Peyer's patch (tissue), 4 donors: Measurements from ENCODE around the gene RNF166. TPM values are rescaled to one million over a fixed set of nuclear protein-coding genes. Genes with fewer than 3 reads are reported as not detected.
"Not testable (repeated sequence)": the region's sequence is repeated elsewhere in the genome, so short reads cannot be mapped to it uniquely, and the experiment has no call there.

Experiments
- DNase-seq, 3 donors: peaks; one replicate each; pipeline ENCODE4 v3.0.0-alpha.2; 2017 to 2019
- H3K27ac ChIP-seq, 4 donors: fragments of 200-600 bp; sonication (generic); one replicate each; pipeline ENCODE4 v1.5.1; 2016 to 2019
- H3K27me3 ChIP-seq, 2 donors: fragments of 200-600 bp; sonication (generic); one replicate each; pipeline ENCODE4 v1.5.1; 2019
- H3K36me3 ChIP-seq, 3 donors: fragments of 200-600 bp; sonication (generic); one replicate each; pipeline ENCODE4 v1.5.1; 2016 to 2019
- H3K4me1 ChIP-seq, 4 donors: fragments of 200-600 bp; sonication (generic); one replicate each; pipeline ENCODE4 v1.5.1; 2016 to 2019
- H3K4me3 ChIP-seq, 4 donors: fragments of 200-600 bp; sonication (generic); 1 replicate in 3 of 4; 2 replicates in 1 of 4; pipeline ENCODE4 v1.5.1; 2016 to 2019; ENCODE audit warnings: mild to moderate bottlenecking in 1 of 4
- H3K9me3 ChIP-seq, 4 donors: fragments of 200-600 bp; sonication (generic); one replicate each; pipeline ENCODE4 v1.5.1; 2016 to 2019; ENCODE audit warnings: mild to moderate bottlenecking in 1 of 4
- CTCF ChIP-seq, 6 experiments: fragments of 450-650 bp in 4 of 6; fragments of 200-600 bp in 2 of 6; sonication (generic) in 1 of 6; IDR thresholded peaks; one replicate each; pipeline ENCODE4 v1.5.1; 2017 to 2019; ENCODE audit warnings: antibody characterized with exemption in 6 of 6, mild to moderate bottlenecking in 3 of 6, moderate library complexity in 1 of 6
- POLR2A ChIP-seq, 2 donors: fragments of 450-650 bp; IDR thresholded peaks; one replicate each; pipeline ENCODE4 v1.5.1; 2017; ENCODE audit warnings: antibody characterized with exemption in 2 of 2, mild to moderate bottlenecking in 2 of 2, moderate library complexity in 2 of 2
- total RNA-seq, 4 donors: library from RNA; depleted of rRNA; stranded (reverse); fragments of >200 nt; gene quantifications; one replicate each; pipeline ENCODE4 v1.1.0, GENCODE V29; 2016

Gene RNF166
- total RNA-seq, 4 donors from 2014 or later = 14.5 to 64.4 (median 23.1) TPM

- TF ChIP-seq CTCF (IDR thresholded peaks at IDR 0.05) (peak in 4 of 6 experiments; percentile 5 to 44 (median 35)), POLR2A (IDR thresholded peaks at IDR 0.05) (no peak)
- Histone ChIP-seq H3K9me3 (no peaks in the 10 kb centered on the region), H3K36me3 (no peaks in the 10 kb centered on the region), H3K27ac (no peak overlapping the region), H3K27me3 (no peaks in the 10 kb centered on the region), H3K4me3 (no peak overlapping the region), H3K4me1 (no peaks in the 10 kb centered on the region)
- no peak for DNase-seq
Measured at GRCh38 chr16:88672776-88673175, 33.4 kb downstream of the RNF166 start.

GRCh38 chr16:88671806-88672205, 34.4 kb downstream of the RNF166 start:
- no peak for DNase-seq
- TF ChIP-seq CTCF (IDR thresholded peaks at IDR 0.05) (no peak), POLR2A (IDR thresholded peaks at IDR 0.05) (no peak)
- no peak overlapping the region for H3K27ac ChIP-seq
- no peaks in the 10 kb centered on the region for H3K27me3 ChIP-seq
- H3K4me1 ChIP-seq = no peaks in the 10 kb centered on the region
- no peaks in the 10 kb centered on the region for H3K36me3 ChIP-seq
- H3K9me3 ChIP-seq = no peaks in the 10 kb centered on the region
- H3K4me3 ChIP-seq = no peak overlapping the region

GRCh38 chr16:88669980-88670379, 36.2 kb downstream of the RNF166 start:
- TF ChIP-seq POLR2A (IDR thresholded peaks at IDR 0.05) (no peak), CTCF (IDR thresholded peaks at IDR 0.05) (no peak)
- Histone ChIP-seq H3K4me1 (no peaks in the 10 kb centered on the region), H3K36me3 (no peaks in the 10 kb centered on the region), H3K4me3 (no peak overlapping the region), H3K27me3 (no peaks in the 10 kb centered on the region), H3K9me3 (no peaks in the 10 kb centered on the region), H3K27ac (no peak overlapping the region)
- DNase-seq = no peak

- H3K27me3 ChIP-seq, DNase-seq: not testable (repeated sequence)
Measured at GRCh38 chr16:88669493-88669892, 36.7 kb downstream of the RNF166 start.

GRCh38 chr16:88667461-88667860, 38.7 kb downstream of the RNF166 start:
- no peak overlapping the region for H3K27ac ChIP-seq
- no peaks in the 10 kb centered on the region for H3K27me3 ChIP-seq
- TF ChIP-seq POLR2A (IDR thresholded peaks at IDR 0.05) (no peak), CTCF (IDR thresholded peaks at IDR 0.05) (no peak)

More at GRCh38 chr16:88669493-88669892, 36.7 kb downstream of the RNF166 start:
- not testable (repeated sequence) for H3K36me3 ChIP-seq, H3K27ac ChIP-seq, H3K9me3 ChIP-seq, H3K4me3 ChIP-seq, H3K4me1 ChIP-seq

GRCh38 chr16:88665570-88665969, 40.6 kb downstream of the RNF166 start:
- Histone ChIP-seq H3K4me1 (peaks cover 0 to 24% (median 2%) of the 10 kb centered on the region in 4 donors), H3K4me3 (no peak overlapping the region), H3K27ac (no peak overlapping the region), H3K27me3 (no peaks in the 10 kb centered on the region), H3K9me3 (no peaks in the 10 kb centered on the region), H3K36me3 (no peaks in the 10 kb centered on the region)
- TF ChIP-seq POLR2A (IDR thresholded peaks at IDR 0.05) = no peak
- TF ChIP-seq CTCF (IDR thresholded peaks at IDR 0.05) = no peak
- no peak for DNase-seq

More at GRCh38 chr16:88667461-88667860, 38.7 kb downstream of the RNF166 start:
- Histone ChIP-seq H3K36me3 (no peaks in the 10 kb centered on the region), H3K4me1 (peaks cover 0 to 10% (median 2%) of the 10 kb centered on the region in 4 donors), H3K9me3 (no peaks in the 10 kb centered on the region), H3K4me3 (no peak overlapping the region)
- no peak for DNase-seq
